ENCODE data around the gene RAP2B.
"Not testable (repeated sequence)": the region's sequence is repeated elsewhere in the genome, so short reads cannot be mapped to it uniquely, and the experiment has no call there.

RAP2B gene

GRCh38 chr3:153160451-153161137, 1.4 kb upstream of the RAP2B start:
- DNase-seq = peak; percentile 90 to 91

DNA sequence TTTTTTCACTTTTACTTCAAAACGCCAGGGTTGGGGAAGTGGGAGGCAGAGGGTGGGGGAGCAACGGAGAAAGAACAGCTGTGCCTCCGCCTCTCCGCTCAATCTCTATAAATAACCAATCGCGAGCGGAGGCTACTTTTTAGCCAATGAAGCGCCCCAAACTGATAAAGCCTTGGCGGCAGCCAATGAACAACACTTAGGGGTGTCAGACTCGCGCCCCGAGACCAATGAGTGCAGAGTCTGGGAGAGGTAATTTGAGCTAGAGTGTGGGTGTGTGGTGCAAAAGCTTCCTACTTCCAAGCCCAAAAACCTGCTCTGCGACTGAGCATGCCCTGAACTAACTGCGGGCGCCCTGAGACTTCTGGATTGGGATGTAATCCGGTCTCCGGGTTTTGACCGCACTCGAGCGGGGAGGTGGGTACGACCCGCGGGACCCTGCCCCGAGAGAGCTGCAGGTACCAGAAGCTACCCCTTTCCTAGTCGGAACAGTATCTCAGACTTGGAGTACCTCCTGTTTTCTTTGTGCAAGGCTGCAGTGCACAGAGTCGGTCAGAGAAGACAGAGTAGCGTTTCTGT, 800 bp upstream of the RAP2B start:
- peak; percentile 100 for DNase-seq

- DNase-seq = peak; percentile 59 to 72
Measured at GRCh38 chr3:153162513-153163392, 727 bp downstream of the RAP2B start.

- peak in 1 of 2 donors; percentile 19 for DNase-seq
Measured at GRCh38 chr3:153163393-153163724, 1.3 kb downstream of the RAP2B start.

- DNase-seq = peak; percentile 34 to 47
Measured at GRCh38 chr3:153163756-153164550, 1.9 kb downstream of the RAP2B start.

GRCh38 chr3:153165261-153165681, 3.2 kb downstream of the RAP2B start:
- peak in 1 of 2 donors; percentile 55 for DNase-seq

DNA sequence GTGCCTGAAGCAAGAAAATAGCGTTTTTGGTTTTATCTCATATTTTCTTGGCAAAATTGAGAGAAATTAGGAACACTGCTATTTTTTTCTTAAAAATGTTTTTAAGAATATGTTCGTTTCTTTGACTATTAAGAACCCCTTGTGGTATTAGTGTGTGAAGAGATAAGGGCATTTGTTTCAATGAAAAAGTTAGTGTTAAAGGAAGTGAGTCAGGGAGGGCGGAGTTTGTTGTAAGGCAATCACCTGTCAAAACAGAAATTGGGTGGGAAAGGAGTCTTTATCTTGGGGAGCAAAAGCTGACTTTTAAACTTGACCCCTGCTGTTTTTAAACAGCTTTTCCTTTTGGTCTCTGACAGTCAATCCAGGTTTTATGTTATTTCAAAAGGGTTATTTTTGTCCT, 4.2 kb downstream of the RAP2B start:
- peak in 1 of 2 donors; percentile 36 for DNase-seq

GRCh38 chr3:153166796-153167195, 4.8 kb downstream of the RAP2B start:
- no peak for DNase-seq

- no peak for DNase-seq
Measured at GRCh38 chr3:153169793-153170383, 7.9 kb downstream of the RAP2B start.

- DNase-seq = no peak
Measured at GRCh38 chr3:153171256-153171655, 9.2 kb downstream of the RAP2B start.

DNA sequence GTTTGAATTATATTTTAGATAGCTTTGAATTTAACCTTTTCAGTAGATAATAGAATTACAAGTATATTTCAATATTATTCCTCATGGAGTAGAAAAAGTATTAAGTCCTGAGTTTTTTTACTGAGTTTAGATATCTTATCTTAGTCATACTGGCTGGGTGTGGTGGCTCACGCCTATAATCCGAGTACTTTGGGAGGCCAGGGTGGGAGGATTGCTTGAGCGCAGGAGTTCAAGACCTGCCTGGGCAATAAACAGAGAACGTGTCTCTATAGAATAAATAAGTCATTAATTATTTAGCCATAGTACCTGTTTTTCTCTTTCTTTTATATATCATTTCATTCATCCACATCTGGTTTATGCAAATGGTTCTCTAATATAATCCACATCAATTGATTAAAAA, 9.9 kb downstream of the RAP2B start:
- no peak for DNase-seq

GRCh38 chr3:153172796-153173757, 11.1 kb downstream of the RAP2B start:
- no peak for DNase-seq

GRCh38 chr3:153173758-153174516, 11.9 kb downstream of the RAP2B start:
- DNase-seq = no peak

- DNase-seq = no peak
Measured at GRCh38 chr3:153176197-153176596, 14.2 kb downstream of the RAP2B start.

DNA sequence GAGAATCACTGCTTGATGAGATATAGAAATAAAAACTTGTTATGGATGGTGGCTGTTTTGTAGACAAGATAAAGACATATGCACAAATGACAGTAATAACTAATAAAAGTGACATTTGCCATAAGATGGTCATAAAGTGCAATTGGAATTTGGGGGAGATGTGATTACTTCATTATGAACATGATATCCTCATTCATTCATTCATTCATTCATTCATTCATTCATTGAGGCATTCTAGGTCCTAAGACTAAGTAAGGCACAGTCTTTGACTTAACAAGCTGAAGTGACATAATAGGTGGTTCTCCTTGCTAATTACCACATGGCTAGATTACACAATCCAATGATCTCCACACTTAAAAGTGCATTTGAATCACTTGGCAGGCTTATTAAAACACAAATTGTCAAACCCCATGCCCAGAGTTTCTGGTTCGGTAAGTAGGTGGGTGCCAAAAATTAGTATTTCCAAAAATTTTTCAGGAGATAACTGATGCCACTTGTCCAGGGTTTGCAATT, 18.9 kb downstream of the RAP2B start:
- peak; percentile 54 to 78 for DNase-seq

DNA sequence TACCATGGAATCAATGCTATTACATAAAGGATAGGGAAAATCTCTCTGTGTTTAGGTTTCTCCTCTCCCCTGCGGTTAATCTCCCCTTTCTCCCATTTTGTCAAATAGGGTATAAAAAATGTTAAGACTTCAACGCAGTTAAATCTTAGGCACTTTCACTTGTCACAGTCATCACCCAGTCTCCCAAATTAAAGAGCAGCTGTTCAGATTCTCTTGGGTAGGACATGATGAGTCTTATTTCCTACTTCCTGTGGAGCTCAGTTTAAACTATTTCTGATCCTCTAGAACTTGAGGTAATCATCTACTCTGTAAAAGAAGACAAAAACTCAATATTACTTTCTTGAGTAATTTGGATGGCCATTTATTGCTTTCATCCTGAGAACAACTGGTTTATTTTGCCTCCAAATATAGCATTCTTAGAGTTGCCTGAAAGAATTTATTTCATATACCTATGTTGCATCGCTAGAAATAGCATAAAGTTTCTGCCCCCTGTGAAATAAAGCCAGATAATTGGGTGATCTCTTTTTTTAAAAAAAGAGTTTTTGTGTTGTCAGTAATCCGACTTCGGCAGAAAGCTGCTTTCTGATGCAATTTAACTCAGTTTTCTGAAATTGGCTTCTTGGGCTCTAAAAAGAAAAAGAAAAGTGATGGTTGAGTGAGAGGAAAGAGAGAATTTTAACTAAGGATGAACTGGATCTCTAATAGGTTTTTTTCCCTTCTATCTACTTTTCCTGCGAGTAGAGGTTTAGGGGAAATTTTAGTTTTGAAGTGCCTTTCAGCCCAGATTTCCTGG, 20.7 kb downstream of the RAP2B start:
- DNase-seq = no peak

DNA sequence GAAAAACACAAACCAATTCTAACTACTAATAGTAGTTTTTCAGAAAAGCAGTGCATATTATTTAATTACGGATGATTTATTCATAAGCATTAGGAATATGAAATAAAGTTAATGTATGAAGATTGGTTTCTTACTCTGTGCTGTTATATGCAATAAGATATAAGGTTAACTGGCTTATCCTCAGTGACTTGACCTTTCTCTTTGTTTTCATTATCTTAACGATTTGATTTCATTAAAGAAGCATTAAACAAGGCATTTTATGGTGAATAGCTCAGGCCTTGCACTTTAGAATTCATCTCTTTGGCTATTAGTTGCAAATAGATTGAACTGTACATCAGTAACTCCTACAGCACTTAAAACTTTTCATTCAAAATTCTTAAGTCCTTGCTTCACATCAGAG, 28.9 kb downstream of the RAP2B start:
- no peak for DNase-seq

DNA sequence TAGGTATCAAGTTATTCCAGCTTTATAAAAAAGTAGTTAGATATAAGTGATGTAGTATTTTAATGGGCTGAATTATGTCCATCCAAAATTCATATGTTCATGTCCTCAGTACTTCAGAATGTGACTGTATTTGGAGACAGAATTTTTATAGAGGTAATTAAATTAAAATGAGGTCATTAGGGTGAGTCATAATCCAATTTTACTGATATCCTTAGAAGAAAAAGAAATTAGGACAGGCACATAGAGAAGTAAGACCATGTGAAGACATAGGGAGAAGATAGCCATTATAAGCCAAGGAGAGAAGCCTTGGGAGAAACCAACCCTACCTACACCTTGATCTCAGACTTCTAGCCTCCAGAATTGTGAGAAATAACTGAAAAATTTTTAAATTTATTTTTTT, 30.3 kb downstream of the RAP2B start:
- DNase-seq = no peak

- DNase-seq = not testable (repeated sequence)
Measured at GRCh38 chr3:153193786-153194476, 31.9 kb downstream of the RAP2B start.
